Hepatocyte (in vitro differentiated cells): ENCODE measurements around the gene SHOX. TPM values are rescaled to one million over a fixed set of nuclear protein-coding genes. Genes with fewer than 3 reads are reported as not detected.
A peak's percentile ranks its signal among the peaks of the same experiment; 100 is the strongest.

Experiments
- DNase-seq: peaks from one replicate; pipeline ENCODE4 v3.0.0-alpha.2; 2016; ENCODE audit warnings: low spot score
- H2AFZ ChIP-seq: fragments of 200-600 bp; sonication (generic); 2 replicates; pipeline ENCODE4 v1.6.0; 2016; ENCODE audit warnings: antibody characterized with exemption, mild to moderate bottlenecking
- H3K27ac ChIP-seq: fragments of 200-600 bp; sonication (generic); 2 replicates; pipeline ENCODE4 v1.5.1; 2016; ENCODE audit warnings: mild to moderate bottlenecking
- H3K27me3 ChIP-seq: fragments of 200-600 bp; sonication (generic); 2 replicates; pipeline ENCODE4 v1.6.1; 2016
- H3K36me3 ChIP-seq: fragments of 200-600 bp; sonication (generic); replicated peaks from 2 replicates; pipeline ENCODE4 v1.5.1; 2016; ENCODE audit warnings: low read depth; ENCODE audit not compliant: insufficient read depth
- H3K4me1 ChIP-seq: fragments of 200-600 bp; sonication (generic); 2 replicates; pipeline ENCODE4 v1.5.1; 2016; ENCODE audit warnings: mild to moderate bottlenecking, moderate library complexity; ENCODE audit not compliant: insufficient read depth
- H3K4me2 ChIP-seq: fragments of 200-600 bp; sonication (generic); 2 replicates; pipeline ENCODE4 v1.6.0; 2016
- H3K4me3 ChIP-seq: fragments of 200-600 bp; sonication (generic); 2 replicates; pipeline ENCODE4 v1.5.1; 2016; ENCODE audit warnings: mild to moderate bottlenecking
- H3K79me2 ChIP-seq: fragments of 200-600 bp; sonication (generic); 2 replicates; pipeline ENCODE4 v1.6.0; 2017; ENCODE audit warnings: mild to moderate bottlenecking
- H3K9me2 ChIP-seq: fragments of 200-600 bp; sonication (generic); replicated peaks from 2 replicates; pipeline ENCODE4 v1.6.0; 2017; ENCODE audit warnings: mild to moderate bottlenecking; ENCODE audit not compliant: insufficient read depth
- H3K9me3 ChIP-seq: fragments of 200-600 bp; sonication (generic); 2 replicates; pipeline ENCODE4 v1.5.1; 2016; ENCODE audit warnings: low read depth, mild to moderate bottlenecking
- H4K20me1 ChIP-seq: fragments of 200-600 bp; sonication (generic); 2 replicates; pipeline ENCODE4 v1.6.0; 2016; ENCODE audit warnings: mild to moderate bottlenecking; ENCODE audit not compliant: insufficient read depth, poor library complexity, severe bottlenecking
- EZH2phosphoT487 ChIP-seq: fragments of 200-600 bp; sonication (generic); IDR thresholded peaks from one replicate; pipeline ENCODE4 v1.6.1; 2018; ENCODE audit warnings: antibody characterized with exemption, mild to moderate bottlenecking, low read depth, moderate library complexity; ENCODE audit not compliant: unreplicated experiment, severe bottlenecking
- WGBS: methylation state at CpG from one replicate; pipeline ENCODE4 v1.1.6; 2016; ENCODE audit warnings: low lambda C conversion rate; ENCODE audit errors: missing lambda C conversion rate; 5-methylcytosine and 5-hydroxymethylcytosine counted together
- polyA plus RNA-seq: library from polyadenylated mRNA; unstranded; fragments of >200 nt; fragmentation: Nextera tagmentation; extraction: Ambion mirVana; gene quantifications from 2 replicates; pipeline ENCODE4 v1.2.1, GENCODE V29; 2016
- total RNA-seq: library from RNA; depleted of rRNA; stranded (reverse); fragments of >200 nt; gene quantifications from 2 replicates; pipeline ENCODE4 v1.2.3, GENCODE V29; 2014

Gene SHOX
- total and polyA plus RNA-seq, 2 experiments from 2014 or later, result 0.10 TPM; not detected in 1

GRCh38 chrX:703866-704265 is 73.3 kb downstream of the SHOX start:
- no peak overlapping the region for H3K4me2 ChIP-seq
- no peaks in the 10 kb centered on the region for H3K4me1 ChIP-seq
- no peaks in the 10 kb centered on the region for H4K20me1 ChIP-seq
- H3K79me2 ChIP-seq, result no peaks in the 10 kb centered on the region
- no peak overlapping the region for H3K4me3 ChIP-seq
- TF ChIP-seq EZH2phosphoT487, result no peak
- H3K36me3 ChIP-seq, result no peaks in the 10 kb centered on the region
- H2AFZ ChIP-seq, result no peak overlapping the region
- no peaks in the 10 kb centered on the region for H3K27me3 ChIP-seq
- H3K9me3 ChIP-seq, result no peaks in the 10 kb centered on the region
- no peak for DNase-seq
- no peaks in the 10 kb centered on the region for H3K9me2 ChIP-seq
- 87% methylated on average over 3 of the region's 3 CpGs for WGBS
- H3K27ac ChIP-seq, result peak overlapping the region; percentile 40

Other genes starting within 250 kb of the SHOX start
- 13.0 and 24.3 TPM in 2 replicates for gene PPP2R3B, start 243.9 kb upstream of the SHOX start, total RNA-seq
- 21.1 and 22.4 TPM in 2 replicates for gene PPP2R3B, start 243.9 kb upstream of the SHOX start, polyA plus RNA-seq